HG03039 (cell line): ENCODE data around the gene BLACAT1.
"Not testable (repeated sequence)": the region's sequence is repeated elsewhere in the genome, so short reads cannot be mapped to it uniquely, and the experiment has no call there.

Experiments
- ATAC-seq: cut with Tn5 transposase; IDR thresholded peaks from one replicate; pipeline ENCODE4 v1.9.1; 2021; ENCODE audit warnings: mild to moderate bottlenecking, moderate library complexity; ENCODE audit not compliant: unreplicated experiment

The BLACAT1 gene

GRCh38 chr1:205421798-205422197, 34.0 kb downstream of the BLACAT1 start, which contains the start of gene LEMD1:
TSS of gene LEMD1 (minus strand) at chr1:205422056. CDS start at chr1:205420536, 1,520 bp downstream.
- ATAC-seq: no peak

- ATAC-seq: no peak
These were observed 34.9 kb downstream of the BLACAT1 start for GRCh38 chr1:205420938-205421337.

- ATAC-seq: no peak
These were observed 37.8 kb downstream of the BLACAT1 start for GRCh38 chr1:205417870-205418635.

GRCh38 chr1:205416322-205416721, 39.5 kb downstream of the BLACAT1 start:
- ATAC-seq: no peak

- ATAC-seq: no peak
These were observed 45.1 kb downstream of the BLACAT1 start for GRCh38 chr1:205410581-205411298.

- ATAC-seq: no peak
These were observed 47.9 kb downstream of the BLACAT1 start for GRCh38 chr1:205407970-205408369.

GRCh38 chr1:205406252-205406651, 49.6 kb downstream of the BLACAT1 start:
- not testable (repeated sequence) for ATAC-seq
